ENCODE results near the gene STK11IP. TPM values are rescaled to one million over a fixed set of nuclear protein-coding genes. Genes with fewer than 3 reads are reported as not detected.
A peak's percentile ranks its signal among the peaks of the same experiment; 100 is the strongest.

Gene STK11IP
- total RNA-seq, 2 donors from 2014 or later, result 20.0 to 25.3 TPM

DNA sequence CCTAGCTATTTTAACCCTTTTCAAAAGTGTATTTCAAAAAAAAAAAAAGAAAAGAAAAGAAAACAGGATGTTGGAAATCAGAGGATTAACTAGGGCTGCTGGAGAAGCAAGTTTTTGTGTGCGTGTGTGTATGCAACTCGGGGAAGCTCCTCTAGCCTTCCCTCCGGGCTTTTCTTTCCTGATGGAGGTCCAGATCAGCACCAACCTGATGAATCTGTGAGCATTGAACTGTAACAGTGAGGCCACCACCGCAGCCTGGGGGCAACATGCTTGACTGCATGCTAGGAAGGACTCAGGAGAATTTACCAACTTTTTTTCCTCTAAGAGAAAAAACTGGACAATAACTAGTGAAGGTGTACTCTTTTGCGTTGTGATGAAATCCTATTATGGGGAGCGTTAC is 28.6 kb upstream of the STK11IP start:
- Histone ChIP-seq H3K4me3 (no peak overlapping the region), H3K4me1 (ENCODE audit: control insufficient read depth in 1 of 2, low read depth in 2 of 2) (peaks cover 7 to 18% of the 10 kb centered on the region in 2 donors), H3K27me3 (replicated peaks; ENCODE audit: insufficient read depth) (no peaks in the 10 kb centered on the region), H3K27ac (no peak overlapping the region), H3K36me3 (peaks cover 18% of the 10 kb centered on the region), H3K9me3 (no peaks in the 10 kb centered on the region)
- TF ChIP-seq, protein P1, sequence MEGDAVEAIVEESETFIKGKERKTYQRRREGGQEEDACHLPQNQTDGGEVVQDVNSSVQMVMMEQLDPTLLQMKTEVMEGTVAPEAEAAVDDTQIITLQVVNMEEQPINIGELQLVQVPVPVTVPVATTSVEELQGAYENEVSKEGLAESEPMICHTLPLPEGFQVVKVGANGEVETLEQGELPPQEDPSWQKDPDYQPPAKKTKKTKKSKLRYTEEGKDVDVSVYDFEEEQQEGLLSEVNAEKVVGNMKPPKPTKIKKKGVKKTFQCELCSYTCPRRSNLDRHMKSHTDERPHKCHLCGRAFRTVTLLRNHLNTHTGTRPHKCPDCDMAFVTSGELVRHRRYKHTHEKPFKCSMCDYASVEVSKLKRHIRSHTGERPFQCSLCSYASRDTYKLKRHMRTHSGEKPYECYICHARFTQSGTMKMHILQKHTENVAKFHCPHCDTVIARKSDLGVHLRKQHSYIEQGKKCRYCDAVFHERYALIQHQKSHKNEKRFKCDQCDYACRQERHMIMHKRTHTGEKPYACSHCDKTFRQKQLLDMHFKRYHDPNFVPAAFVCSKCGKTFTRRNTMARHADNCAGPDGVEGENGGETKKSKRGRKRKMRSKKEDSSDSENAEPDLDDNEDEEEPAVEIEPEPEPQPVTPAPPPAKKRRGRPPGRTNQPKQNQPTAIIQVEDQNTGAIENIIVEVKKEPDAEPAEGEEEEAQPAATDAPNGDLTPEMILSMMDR (IDR thresholded peaks at IDR 0.05), result no peak
- DNase-seq (ENCODE audit: low spot score) (no peak), ATAC-seq (ENCODE audit: insufficient number of reproducible peaks, low FRiP score, low read depth) (no peak)

DNA sequence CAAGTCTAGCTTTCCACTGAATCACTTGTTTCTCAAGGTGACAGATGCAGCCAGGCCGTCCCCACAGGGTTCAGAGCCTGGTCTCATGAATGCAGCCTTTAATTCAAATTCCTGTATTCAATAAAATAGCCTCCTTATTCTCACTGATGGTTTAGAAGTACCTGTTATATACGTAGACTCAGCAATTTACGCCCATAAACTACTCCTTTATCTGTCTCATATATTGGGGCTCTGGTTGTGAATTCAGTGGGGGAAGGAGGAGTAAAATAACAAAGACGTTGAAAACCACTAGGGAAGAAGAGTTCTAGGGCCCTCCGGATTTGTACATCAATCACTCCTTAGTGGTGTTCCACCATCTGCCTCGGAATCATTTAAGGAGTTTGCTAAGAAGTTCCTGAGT is 28.0 kb upstream of the STK11IP start:
- ATAC-seq (ENCODE audit: insufficient number of reproducible peaks, low FRiP score, low read depth), result no peak
- H3K27ac ChIP-seq, result no peak overlapping the region

DNA sequence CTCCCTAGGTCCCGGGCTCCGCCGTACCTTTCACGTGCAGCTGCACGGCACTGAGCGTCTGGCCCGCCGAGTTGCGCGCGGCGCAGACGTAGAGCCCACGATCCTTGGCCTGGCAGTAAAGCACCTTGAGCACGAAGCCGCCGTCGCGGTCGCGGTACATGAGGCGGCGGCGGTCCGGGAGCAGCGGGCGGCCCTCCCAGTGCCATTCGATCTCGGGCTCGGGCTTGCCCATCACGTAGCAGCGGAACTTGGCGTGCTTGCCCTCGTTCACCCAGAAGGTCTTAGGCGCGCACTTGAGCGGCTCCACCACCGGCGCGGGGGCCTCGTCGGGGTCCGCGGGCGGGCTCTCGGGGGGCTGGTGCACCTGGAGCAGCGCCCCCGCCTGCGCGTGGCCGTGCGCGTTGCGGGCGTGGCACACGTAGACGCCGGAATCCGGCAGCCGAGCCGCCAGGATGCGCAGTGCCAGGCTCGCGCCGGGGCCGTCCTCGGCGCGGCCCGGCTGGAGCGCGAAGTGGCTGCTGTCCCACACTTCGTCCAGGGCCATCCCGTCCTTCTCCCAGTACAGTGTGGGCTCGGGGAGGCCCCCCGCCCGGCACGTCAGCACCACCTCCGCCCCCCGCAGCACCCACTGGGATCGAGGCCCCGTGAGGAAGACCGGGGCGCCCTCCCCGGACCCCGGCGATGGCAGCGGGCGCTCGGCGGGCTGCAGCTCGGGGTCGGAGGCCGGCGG is 27.3 kb upstream of the STK11IP start:
- Histone ChIP-seq H3K36me3 (peaks cover 10% of the 10 kb centered on the region), H3K9me3 (no peaks in the 10 kb centered on the region), H3K27ac (peak overlapping the region; percentile 78 to 93), H3K4me3 (peak overlapping the region; percentile 89), H3K27me3 (replicated peaks; ENCODE audit: insufficient read depth) (no peaks in the 10 kb centered on the region), H3K4me1 (ENCODE audit: control insufficient read depth in 1 of 2, low read depth in 2 of 2) (peaks cover 7 to 18% of the 10 kb centered on the region in 2 donors)
- ATAC-seq (ENCODE audit: insufficient number of reproducible peaks, low FRiP score, low read depth) (no peak), DNase-seq (ENCODE audit: low spot score) (no peak)
- TF ChIP-seq, protein P1 (IDR thresholded peaks at IDR 0.05), result no peak

More for the DNA sequence above, 28.0 kb upstream of the STK11IP start:
- TF ChIP-seq, protein P1 (IDR thresholded peaks at IDR 0.05), result no peak
- Histone ChIP-seq H3K9me3 (no peaks in the 10 kb centered on the region), H3K4me1 (ENCODE audit: control insufficient read depth in 1 of 2, low read depth in 2 of 2) (peaks cover 7 to 18% of the 10 kb centered on the region in 2 donors), H3K4me3 (peak overlapping the region; percentile 89), H3K27me3 (replicated peaks; ENCODE audit: insufficient read depth) (no peaks in the 10 kb centered on the region), H3K36me3 (peaks cover 12% of the 10 kb centered on the region)
- no peak for DNase-seq (ENCODE audit: low spot score)

DNA sequence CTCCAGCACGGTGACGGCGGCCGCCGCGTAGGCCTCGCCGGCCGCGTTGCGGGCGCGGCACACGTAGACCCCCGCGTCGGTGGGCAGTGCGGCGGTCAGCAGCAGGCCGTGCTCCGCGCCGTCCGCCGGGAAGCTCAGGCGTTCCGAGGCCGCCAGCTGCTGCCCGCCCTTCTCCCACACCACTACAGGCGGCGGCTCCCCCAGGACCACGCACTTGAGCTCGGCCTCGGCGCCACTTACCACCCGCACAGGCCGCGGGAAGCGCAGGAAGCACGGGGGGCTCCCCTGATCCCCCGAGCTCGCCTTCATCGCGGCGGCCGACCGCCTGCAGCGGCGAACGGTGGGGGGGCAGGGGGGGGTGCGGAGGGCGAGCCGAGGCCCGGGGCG is 26.7 kb upstream of the STK11IP start:
- DNase-seq (ENCODE audit: low spot score) (no peak), ATAC-seq (ENCODE audit: insufficient number of reproducible peaks, low FRiP score, low read depth) (no peak)
- H3K4me3 ChIP-seq, result peak overlapping the region; percentile 89
- TF ChIP-seq, protein P1 (IDR thresholded peaks at IDR 0.05), result no peak
- H3K27me3 ChIP-seq (replicated peaks; ENCODE audit: insufficient read depth), result no peaks in the 10 kb centered on the region
- peaks cover 10% of the 10 kb centered on the region for H3K36me3 ChIP-seq
- H3K9me3 ChIP-seq, result no peaks in the 10 kb centered on the region
- peak overlapping the region; percentile 78 to 93 for H3K27ac ChIP-seq
- peaks cover 7 to 18% of the 10 kb centered on the region in 2 donors for H3K4me1 ChIP-seq (ENCODE audit: control insufficient read depth in 1 of 2, low read depth in 2 of 2)

DNA sequence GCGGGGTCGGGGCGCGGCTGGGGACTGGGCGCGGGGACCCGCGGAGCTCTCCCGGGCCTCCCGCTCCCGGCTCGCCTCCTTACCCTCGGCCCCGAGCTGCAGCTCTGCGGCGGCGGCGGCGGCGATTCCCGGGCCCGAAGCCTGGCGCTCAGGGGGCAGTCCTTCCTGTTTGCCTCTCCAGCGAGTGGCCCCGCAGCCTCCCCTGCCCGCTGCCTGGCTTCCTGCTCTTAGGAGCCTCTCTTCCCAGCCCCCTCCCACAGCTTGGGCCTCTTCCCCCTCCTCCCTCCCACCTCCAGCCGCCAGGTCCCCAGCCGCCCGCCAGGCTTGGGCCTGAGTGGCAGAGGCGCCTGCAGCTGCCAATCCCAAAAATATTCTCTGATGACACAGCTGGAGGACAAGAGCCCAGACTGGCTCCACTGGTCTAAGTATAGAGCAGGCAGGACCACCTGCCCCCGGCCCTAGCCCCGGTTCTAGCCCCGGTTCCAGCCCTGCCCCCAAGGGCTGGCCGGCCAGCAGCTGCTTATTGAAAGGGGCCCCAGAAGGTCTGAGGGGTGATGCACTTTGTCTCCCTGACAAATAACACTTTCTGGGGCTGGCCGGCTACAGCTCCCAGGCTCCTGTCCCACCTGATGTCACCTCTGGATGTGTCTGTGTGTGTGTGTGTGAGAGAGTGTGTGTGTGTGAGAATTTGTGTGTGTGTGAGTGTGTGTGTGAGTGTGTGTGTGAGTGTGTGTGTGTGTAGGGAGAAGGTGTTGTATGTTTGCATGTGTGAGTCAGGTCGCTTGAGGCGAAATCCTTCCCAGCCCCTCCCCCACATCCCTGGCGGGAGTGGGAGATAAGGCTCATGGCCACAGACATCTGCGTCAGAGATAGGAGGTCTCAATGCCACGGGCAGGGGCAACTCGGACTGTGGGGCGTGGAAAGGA is 26.1 kb upstream of the STK11IP start, which contains the start of gene OBSL1:
OBSL1 (minus strand) TSS at position 229 of the 926 bp plus-strand sequence. CDS start 307 bp downstream, outside the sequence.
- TF ChIP-seq, protein P1 (IDR thresholded peaks at IDR 0.05), result no peak
- Histone ChIP-seq H3K9me3 (no peaks in the 10 kb centered on the region), H3K36me3 (peaks cover 5% of the 10 kb centered on the region), H3K4me3 (peak within 1 kb of the TSS; percentile 89), H3K27ac (peak within 1 kb of the TSS; percentile 82 to 93), H3K27me3 (replicated peaks; ENCODE audit: insufficient read depth) (no peaks in the 10 kb centered on the region), H3K4me1 (ENCODE audit: control insufficient read depth in 1 of 2, low read depth in 2 of 2) (peaks cover 7 to 18% of the 10 kb centered on the region in 2 donors)
- peak; percentile 54 for ATAC-seq (ENCODE audit: insufficient number of reproducible peaks, low FRiP score, low read depth)
- no peak for DNase-seq (ENCODE audit: low spot score)

Measured in thoracic aorta (tissue), 2 donors.